ENCODE measurements around the gene EIF4E1B. TPM values are rescaled to one million over a fixed set of nuclear protein-coding genes. Genes with fewer than 3 reads are reported as not detected.

EIF4E1B gene
- total and polyA plus RNA-seq, 7 donors, result 0.36 TPM; not detected in 6

DNA sequence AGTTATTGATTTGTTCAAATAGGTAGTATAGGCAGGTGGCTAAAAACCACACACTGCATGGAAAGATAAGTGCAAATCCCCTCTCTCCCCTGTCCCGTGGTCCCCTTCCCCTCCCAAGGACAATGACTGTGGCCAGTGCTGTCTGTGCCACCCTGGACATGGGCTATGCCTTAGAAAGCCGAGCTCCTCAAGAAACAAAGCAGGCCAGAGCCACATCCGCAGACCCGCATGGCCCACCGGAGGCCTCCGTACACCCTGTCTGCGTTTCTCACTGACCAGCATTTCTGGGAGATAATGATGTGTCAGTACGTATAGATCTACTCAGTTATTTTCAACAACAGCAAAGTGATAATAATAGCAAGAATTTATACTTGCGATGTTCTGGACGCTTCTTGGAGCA, 33.1 kb downstream of the EIF4E1B start:
- no peaks in the 10 kb centered on the region for H3K9me3 ChIP-seq
- H3K27ac ChIP-seq, result no peak overlapping the region
- intact Hi-C loops (cut with DNase I), result loop anchor here (5.0 kb wide), 1 partner anchor 449 kb away; no protein-coding TSS in a partner anchor
- 88% methylated on average over 10 of the region's 10 CpGs for WGBS, 2 donors
- H3K4me1 ChIP-seq, result peaks cover 0 to 12% (median 3%) of the 10 kb centered on the region in 4 donors
- H3K4me3 ChIP-seq, result no peak overlapping the region
- H3K27me3 ChIP-seq, result peaks cover 0 to 33% (median 16%) of the 10 kb centered on the region in 3 donors
- TF ChIP-seq, protein P1, sequence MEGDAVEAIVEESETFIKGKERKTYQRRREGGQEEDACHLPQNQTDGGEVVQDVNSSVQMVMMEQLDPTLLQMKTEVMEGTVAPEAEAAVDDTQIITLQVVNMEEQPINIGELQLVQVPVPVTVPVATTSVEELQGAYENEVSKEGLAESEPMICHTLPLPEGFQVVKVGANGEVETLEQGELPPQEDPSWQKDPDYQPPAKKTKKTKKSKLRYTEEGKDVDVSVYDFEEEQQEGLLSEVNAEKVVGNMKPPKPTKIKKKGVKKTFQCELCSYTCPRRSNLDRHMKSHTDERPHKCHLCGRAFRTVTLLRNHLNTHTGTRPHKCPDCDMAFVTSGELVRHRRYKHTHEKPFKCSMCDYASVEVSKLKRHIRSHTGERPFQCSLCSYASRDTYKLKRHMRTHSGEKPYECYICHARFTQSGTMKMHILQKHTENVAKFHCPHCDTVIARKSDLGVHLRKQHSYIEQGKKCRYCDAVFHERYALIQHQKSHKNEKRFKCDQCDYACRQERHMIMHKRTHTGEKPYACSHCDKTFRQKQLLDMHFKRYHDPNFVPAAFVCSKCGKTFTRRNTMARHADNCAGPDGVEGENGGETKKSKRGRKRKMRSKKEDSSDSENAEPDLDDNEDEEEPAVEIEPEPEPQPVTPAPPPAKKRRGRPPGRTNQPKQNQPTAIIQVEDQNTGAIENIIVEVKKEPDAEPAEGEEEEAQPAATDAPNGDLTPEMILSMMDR (IDR thresholded peaks at IDR 0.05), result no peak
- TF ChIP-seq POLR2A (IDR thresholded peaks at IDR 0.05), result no peak
- TF ChIP-seq POLR2AphosphoS5 (IDR thresholded peaks at IDR 0.05), result no peak
- no peak for TF ChIP-seq EP300 (IDR thresholded peaks at IDR 0.05)
- no peak for DNase-seq
- no peaks in the 10 kb centered on the region for H3K36me3 ChIP-seq

DNA sequence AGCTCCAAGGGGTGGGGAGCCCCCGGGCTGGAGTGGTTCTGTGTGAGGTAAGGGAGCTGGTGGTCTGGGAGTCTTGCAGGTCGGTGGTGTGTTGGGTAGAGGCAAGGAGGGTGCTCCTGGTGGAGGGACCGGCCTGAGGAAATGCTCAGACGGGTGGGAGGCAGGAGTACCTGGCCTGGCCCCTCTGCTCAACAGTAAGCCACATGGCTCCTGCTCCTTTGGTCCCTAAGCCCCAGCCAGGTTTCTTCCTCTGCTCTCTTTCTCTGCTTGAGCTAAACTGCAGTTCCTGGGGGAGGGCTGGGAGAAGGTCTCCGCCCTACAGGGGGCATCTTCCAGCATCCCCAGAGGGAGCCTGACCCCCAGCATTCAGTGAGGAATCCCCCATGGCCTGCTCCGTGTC, 34.0 kb downstream of the EIF4E1B start:
- WGBS, 2 donors, result 43 to 61% methylated on average over 6 of the region's 6 CpGs
- H3K27ac ChIP-seq, result no peak overlapping the region
- H3K36me3 ChIP-seq, result no peaks in the 10 kb centered on the region
- peaks cover 0 to 35% (median 16%) of the 10 kb centered on the region in 3 donors for H3K27me3 ChIP-seq
- TF ChIP-seq, protein P1 (IDR thresholded peaks at IDR 0.05), result no peak
- TF ChIP-seq EP300 (IDR thresholded peaks at IDR 0.05) (no peak), POLR2A (IDR thresholded peaks at IDR 0.05) (no peak), POLR2AphosphoS5 (IDR thresholded peaks at IDR 0.05) (no peak)
- DNase-seq, result no peak
- H3K4me1 ChIP-seq, result peaks cover 0 to 6% (median 2%) of the 10 kb centered on the region in 4 donors
- H3K4me3 ChIP-seq, result no peak overlapping the region
- H3K9me3 ChIP-seq, result no peaks in the 10 kb centered on the region
- intact Hi-C loops (cut with DNase I), result loop anchor here (5.0 kb wide), 1 partner anchor 448 kb away; no protein-coding TSS in a partner anchor

DNA sequence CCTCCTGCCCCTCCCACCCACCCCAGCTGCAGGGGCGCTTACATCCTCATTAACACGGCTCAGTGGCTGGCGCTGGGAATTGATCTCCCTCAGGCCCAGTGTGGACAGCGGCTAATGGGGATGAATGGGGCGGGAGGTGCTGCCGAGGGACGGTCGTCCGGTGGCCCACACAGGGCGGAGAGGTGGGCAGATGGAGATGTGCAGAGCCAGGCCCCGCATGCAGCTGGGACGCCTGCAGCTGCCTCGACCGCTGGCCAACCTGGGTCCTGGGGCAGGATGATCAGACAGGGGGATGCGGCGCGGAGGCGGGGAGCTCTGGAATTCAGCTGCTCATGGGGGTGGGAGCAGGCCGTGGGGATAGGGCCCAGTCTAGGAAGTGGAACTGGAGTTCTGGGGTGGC, 34.4 kb downstream of the EIF4E1B start:
- Histone ChIP-seq H3K27me3 (peaks cover 0 to 39% (median 18%) of the 10 kb centered on the region in 3 donors), H3K4me3 (no peak overlapping the region), H3K27ac (no peak overlapping the region), H3K4me1 (peaks cover 0 to 6% (median 2%) of the 10 kb centered on the region in 4 donors), H3K36me3 (no peaks in the 10 kb centered on the region), H3K9me3 (no peaks in the 10 kb centered on the region)
- TF ChIP-seq EP300 (IDR thresholded peaks at IDR 0.05) (no peak), POLR2A (IDR thresholded peaks at IDR 0.05) (no peak), POLR2AphosphoS5 (IDR thresholded peaks at IDR 0.05) (no peak)
- TF ChIP-seq, protein P1 (IDR thresholded peaks at IDR 0.05), result no peak
- intact Hi-C loops (cut with DNase I), result loop anchor here (5.0 kb wide), 1 partner anchor 447 kb away; no protein-coding TSS in a partner anchor
- DNase-seq, result no peak
- WGBS, 2 donors, result 40 to 78% methylated on average over 19 of the region's 19 CpGs

DNA sequence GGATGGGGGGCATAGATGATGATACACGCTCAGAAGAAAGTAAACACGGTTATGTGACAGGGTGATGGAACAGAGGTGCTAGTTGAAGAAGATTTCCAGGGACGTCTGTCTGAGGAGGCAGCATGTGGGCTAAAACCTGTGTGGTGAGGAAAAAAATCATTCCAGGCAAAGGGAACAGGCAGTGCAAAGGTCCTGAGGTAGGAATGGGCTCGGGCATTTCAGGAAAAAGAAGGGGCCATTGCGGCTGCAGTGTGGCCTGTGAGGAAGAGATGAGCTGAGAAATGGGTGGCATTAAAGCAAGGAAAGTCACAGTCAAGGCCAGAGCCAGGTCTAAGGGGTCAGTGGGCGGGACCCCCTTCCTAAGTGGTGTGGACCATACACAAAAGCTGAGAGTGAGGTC, 35.0 kb downstream of the EIF4E1B start:
- H3K36me3 ChIP-seq, result no peaks in the 10 kb centered on the region
- TF ChIP-seq, protein P1 (IDR thresholded peaks at IDR 0.05), result no peak
- peaks cover 0 to 6% (median 2%) of the 10 kb centered on the region in 4 donors for H3K4me1 ChIP-seq
- no peaks in the 10 kb centered on the region for H3K9me3 ChIP-seq
- H3K27me3 ChIP-seq, result peaks cover 2 to 46% (median 24%) of the 10 kb centered on the region in 3 donors
- no peak overlapping the region for H3K4me3 ChIP-seq
- no peak overlapping the region for H3K27ac ChIP-seq
- no peak for DNase-seq
- 88% methylated on average over 6 of the region's 6 CpGs for WGBS, 2 donors
- intact Hi-C loops (cut with DNase I), result no loop called here

DNA sequence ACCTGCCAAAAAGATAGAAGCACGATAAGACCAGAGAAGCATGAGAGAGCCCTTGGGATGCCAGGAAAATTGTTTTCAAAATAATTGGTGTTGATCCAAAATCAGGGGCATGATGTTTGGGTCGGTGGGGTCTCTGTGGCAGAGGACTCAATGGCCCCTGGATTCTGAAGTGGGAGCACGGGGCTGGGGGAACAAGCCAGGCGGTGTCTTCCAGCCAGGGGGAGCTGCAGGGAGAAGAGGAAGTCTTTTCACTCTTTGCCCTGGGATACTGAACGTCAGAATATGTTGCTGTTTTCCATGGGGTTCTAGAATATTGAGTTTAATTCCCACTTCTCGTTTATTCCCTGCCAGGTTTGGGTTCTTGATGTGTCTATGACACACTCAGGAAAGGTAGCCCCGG, 37.2 kb downstream of the EIF4E1B start:
- WGBS, 2 donors, result 68 to 73% methylated on average over 7 of the region's 7 CpGs
- intact Hi-C loops (cut with DNase I), result no loop called here
- TF ChIP-seq POLR2A (IDR thresholded peaks at IDR 0.05) (no peak), EP300 (IDR thresholded peaks at IDR 0.05) (no peak), POLR2AphosphoS5 (IDR thresholded peaks at IDR 0.05) (no peak)
- TF ChIP-seq, protein P1 (IDR thresholded peaks at IDR 0.05), result no peak
- Histone ChIP-seq H3K4me1 (no peaks in the 10 kb centered on the region), H3K9me3 (no peaks in the 10 kb centered on the region), H3K36me3 (no peaks in the 10 kb centered on the region), H3K27ac (no peak overlapping the region), H3K4me3 (no peak overlapping the region), H3K27me3 (peaks cover 7 to 61% (median 29%) of the 10 kb centered on the region in 3 donors)
- DNase-seq, result no peak
